Measurements from ENCODE around the gene ABHD1. TPM values are rescaled to one million over a fixed set of nuclear protein-coding genes. Genes with fewer than 3 reads are reported as not detected.

ABHD1 gene
- polyA plus RNA-seq, 6 donors from 2014 or later, result 1.2 to 1.3 TPM; not detected in 4

- H3K9me3 Mint-ChIP-seq, result no peaks in the 10 kb centered on the region
- no peak for DNase-seq
- ATAC-seq (ENCODE audit: low read depth in 2 of 2), result no peak
Observed at GRCh38 chr2:27179344-27180000, 55.9 kb downstream of the ABHD1 start.

More at GRCh38 chr2:27179344-27180000, 55.9 kb downstream of the ABHD1 start:
- Mint-ChIP-seq H3K27ac (no peak overlapping the region), H3K36me3 (no peaks in the 10 kb centered on the region), H3K27me3 (peaks cover 43 to 48% (median 44%) of the 10 kb centered on the region in 3 donors), H3K4me1 (no peaks in the 10 kb centered on the region), H3K4me3 (no peak overlapping the region)

Other genes starting within 250 kb of the ABHD1 start
- 1 to 10 TPM; 1.2 to 4.2 (median 1.4) TPM for gene MAPRE3, start 153.2 kb upstream of the ABHD1 start, polyA plus RNA-seq (ENCODE audit: low read depth in 6 of 6)
- gene TMEM214, start 90.8 kb upstream of the ABHD1 start, polyA plus RNA-seq (ENCODE audit: low read depth in 6 of 6), result 10 to 100 TPM; 16.6 to 32.9 (median 24.6) TPM
- gene AGBL5, start 72.1 kb upstream of the ABHD1 start, polyA plus RNA-seq (ENCODE audit: low read depth in 6 of 6), result 10 to 100 TPM in 3 of 6 donors, 1 to 10 TPM in 3; 7.8 to 11.6 (median 10.1) TPM
- gene OST4, start 52.2 kb upstream of the ABHD1 start, polyA plus RNA-seq (ENCODE audit: low read depth in 6 of 6), result 100 to 1,000 TPM; 594 to 733 (median 606) TPM
- 1 to 10 TPM in 2 of 6 donors, under 1 TPM in 4; 0.28 to 1.1 (median 0.77) TPM for gene EMILIN1, start 45.2 kb upstream of the ABHD1 start, polyA plus RNA-seq (ENCODE audit: low read depth in 6 of 6)
- 1 to 10 TPM; 3.3 to 8.9 (median 5.6) TPM for gene KHK, start 37.0 kb upstream of the ABHD1 start, polyA plus RNA-seq (ENCODE audit: low read depth in 6 of 6)
- gene CGREF1, start 4.7 kb upstream of the ABHD1 start, polyA plus RNA-seq (ENCODE audit: low read depth in 6 of 6), result not detected
- gene PREB, start 10.8 kb downstream of the ABHD1 start, polyA plus RNA-seq (ENCODE audit: low read depth in 6 of 6), result 100 to 1,000 TPM in 1 of 6 donors, 10 to 100 TPM in 5; 51.0 to 101 (median 56.2) TPM
- not detected for gene PRR30, start 15.6 kb downstream of the ABHD1 start, polyA plus RNA-seq (ENCODE audit: low read depth in 6 of 6)
- not detected for gene TCF23, start 25.2 kb downstream of the ABHD1 start, polyA plus RNA-seq (ENCODE audit: low read depth in 6 of 6)
- gene ATRAID, start 88.2 kb downstream of the ABHD1 start, polyA plus RNA-seq (ENCODE audit: low read depth in 6 of 6), result 100 to 1,000 TPM; 296 to 424 (median 357) TPM
- gene SLC5A6, start 88.5 kb downstream of the ABHD1 start, polyA plus RNA-seq (ENCODE audit: low read depth in 6 of 6), result 10 to 100 TPM; 15.4 to 55.3 (median 22.4) TPM
- 10 to 100 TPM in 5 of 6 donors, 1 to 10 TPM in 1; 5.4 to 20.7 (median 14.0) TPM for gene CAD, start 93.6 kb downstream of the ABHD1 start, polyA plus RNA-seq (ENCODE audit: low read depth in 6 of 6)
- under 1 TPM in 2 of 6 donors, not detected in 4; 0.06 to 0.16 TPM for gene SLC30A3, start 139.2 kb downstream of the ABHD1 start, polyA plus RNA-seq (ENCODE audit: low read depth in 6 of 6)
- not detected for gene DNAJC5G, start 151.6 kb downstream of the ABHD1 start, polyA plus RNA-seq (ENCODE audit: low read depth in 6 of 6)
- gene TRIM54, start 158.6 kb downstream of the ABHD1 start, polyA plus RNA-seq (ENCODE audit: low read depth in 6 of 6), result not detected
- 1 to 10 TPM in 1 of 6 donors, under 1 TPM in 3, not detected in 2; 0.55 to 1.4 (median 0.91) TPM for gene UCN, start 184.6 kb downstream of the ABHD1 start, polyA plus RNA-seq (ENCODE audit: low read depth in 6 of 6)
- 100 to 1,000 TPM; 133 to 234 (median 151) TPM for gene MPV17, start 199.3 kb downstream of the ABHD1 start, polyA plus RNA-seq (ENCODE audit: low read depth in 6 of 6)
- 10 to 100 TPM; 31.8 to 50.6 (median 39.9) TPM for gene GTF3C2, start 232.9 kb downstream of the ABHD1 start, polyA plus RNA-seq (ENCODE audit: low read depth in 6 of 6)
- gene EIF2B4, start 246.5 kb downstream of the ABHD1 start, polyA plus RNA-seq (ENCODE audit: low read depth in 6 of 6), result 10 to 100 TPM; 16.3 to 38.9 (median 30.3) TPM
- gene SNX17, start 246.8 kb downstream of the ABHD1 start, polyA plus RNA-seq (ENCODE audit: low read depth in 6 of 6), result 100 to 1,000 TPM; 216 to 307 (median 256) TPM

Data from naive B cell (primary cell).